ENCODE results near the gene TNNI3K.
A peak's percentile ranks its signal among the peaks of the same experiment; 100 is the strongest.

Gene TNNI3K

DNA sequence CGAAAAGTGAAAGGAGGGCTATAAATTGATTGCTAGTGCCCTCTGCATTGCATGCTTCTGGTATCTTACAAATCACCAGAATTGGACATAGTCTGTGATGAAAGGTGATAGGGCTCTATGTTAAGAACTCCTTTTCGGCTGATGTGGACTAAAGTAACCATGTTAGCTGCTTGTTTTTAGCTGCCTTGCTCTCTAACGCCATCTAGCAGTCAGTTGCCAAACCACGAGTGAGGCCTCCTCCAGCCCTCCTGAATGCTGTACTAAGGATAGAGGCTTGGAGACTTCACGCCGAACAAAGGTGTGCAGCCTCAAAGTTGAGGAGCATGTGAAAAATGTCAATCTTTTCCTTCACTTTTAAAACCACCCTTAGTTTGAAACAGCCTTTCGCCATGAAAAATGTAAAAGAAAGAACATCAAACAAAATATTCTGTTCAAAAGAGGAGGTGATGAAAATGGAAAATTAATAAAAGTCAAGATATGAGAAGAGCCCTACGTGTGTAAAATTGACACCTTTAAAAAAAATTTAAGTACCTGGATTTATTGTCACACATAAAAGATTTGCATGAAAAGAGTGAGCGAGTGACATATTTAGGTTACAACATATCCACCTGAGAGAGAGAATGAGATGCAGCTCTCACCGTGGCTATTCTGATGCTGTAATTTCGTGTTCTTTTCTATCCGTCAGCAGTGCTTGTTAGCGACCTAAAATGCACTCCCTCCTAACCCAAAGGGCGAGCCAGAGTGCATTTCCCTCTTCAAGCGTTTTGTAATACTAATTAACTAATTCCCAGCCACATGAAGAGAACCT lies 269.1 kb downstream of the TNNI3K start:
- Histone ChIP-seq H3K27me3 (ENCODE audit: insufficient read depth, insufficient read length) (no peaks in the 10 kb centered on the region), H3K4me3 (ENCODE audit: insufficient read length, low read depth) (no peak overlapping the region), H3K4me1 (ENCODE audit: insufficient read depth, insufficient read length) (no peaks in the 10 kb centered on the region), H3K36me3 (ENCODE audit: insufficient read depth, insufficient read length, low read length) (no peaks in the 10 kb centered on the region), H3K9me3 (ENCODE audit: insufficient read depth, low read length) (no peaks in the 10 kb centered on the region), H3K9ac (ENCODE audit: insufficient read length, low read depth) (no peak overlapping the region)
- no peak for TF ChIP-seq SUZ12 (IDR thresholded peaks at IDR 0.05; ENCODE audit: extremely low read depth, insufficient read depth, insufficient read length)
- no peak for TF ChIP-seq ZNF274 (IDR thresholded peaks at IDR 0.05; ENCODE audit: low read depth, low read length)
- TF ChIP-seq YY1 (IDR thresholded peaks at IDR 0.05; ENCODE audit: insufficient read depth, insufficient read length), result no peak
- peak; percentile 84 for DNase-seq (ENCODE audit: low read depth, low spot score)

DNA sequence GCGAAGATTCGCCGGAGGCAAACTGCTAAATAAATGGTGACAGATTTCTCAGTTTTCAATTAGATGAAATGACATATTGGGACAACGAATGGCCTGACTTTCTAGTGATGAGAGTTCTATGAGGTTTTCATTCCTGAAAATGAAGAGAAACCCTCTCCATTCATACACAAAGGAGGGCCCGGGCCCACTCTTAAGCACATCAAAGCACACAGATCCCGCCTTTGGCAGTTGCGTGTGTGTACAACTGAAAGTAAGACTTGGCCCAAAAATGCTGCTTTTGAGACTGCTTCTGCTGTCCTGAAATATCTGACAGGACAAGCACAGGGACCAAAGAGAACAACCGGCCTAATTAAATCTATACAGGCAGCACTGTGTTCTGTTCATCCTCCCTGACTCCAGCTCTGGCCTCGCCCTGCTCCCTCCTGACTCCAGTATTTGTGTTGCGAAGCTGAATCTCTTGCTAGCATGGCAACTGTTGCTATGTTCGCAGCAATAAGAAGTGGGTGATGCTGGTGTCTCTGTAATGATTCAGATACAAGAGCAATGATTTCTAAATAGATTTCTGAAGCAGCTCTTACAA lies 269.8 kb downstream of the TNNI3K start:
- no peaks in the 10 kb centered on the region for H3K4me1 ChIP-seq (ENCODE audit: insufficient read depth, insufficient read length)
- TF ChIP-seq SUZ12 (IDR thresholded peaks at IDR 0.05; ENCODE audit: extremely low read depth, insufficient read depth, insufficient read length) (no peak), YY1 (IDR thresholded peaks at IDR 0.05; ENCODE audit: insufficient read depth, insufficient read length) (no peak), ZNF274 (IDR thresholded peaks at IDR 0.05; ENCODE audit: low read depth, low read length) (no peak)
- no peaks in the 10 kb centered on the region for H3K36me3 ChIP-seq (ENCODE audit: insufficient read depth, insufficient read length, low read length)
- no peak overlapping the region for H3K4me3 ChIP-seq (ENCODE audit: insufficient read length, low read depth)
- no peak overlapping the region for H3K9ac ChIP-seq (ENCODE audit: insufficient read length, low read depth)
- no peaks in the 10 kb centered on the region for H3K9me3 ChIP-seq (ENCODE audit: insufficient read depth, low read length)
- no peaks in the 10 kb centered on the region for H3K27me3 ChIP-seq (ENCODE audit: insufficient read depth, insufficient read length)
- no peak for DNase-seq (ENCODE audit: low read depth, low spot score)

DNA sequence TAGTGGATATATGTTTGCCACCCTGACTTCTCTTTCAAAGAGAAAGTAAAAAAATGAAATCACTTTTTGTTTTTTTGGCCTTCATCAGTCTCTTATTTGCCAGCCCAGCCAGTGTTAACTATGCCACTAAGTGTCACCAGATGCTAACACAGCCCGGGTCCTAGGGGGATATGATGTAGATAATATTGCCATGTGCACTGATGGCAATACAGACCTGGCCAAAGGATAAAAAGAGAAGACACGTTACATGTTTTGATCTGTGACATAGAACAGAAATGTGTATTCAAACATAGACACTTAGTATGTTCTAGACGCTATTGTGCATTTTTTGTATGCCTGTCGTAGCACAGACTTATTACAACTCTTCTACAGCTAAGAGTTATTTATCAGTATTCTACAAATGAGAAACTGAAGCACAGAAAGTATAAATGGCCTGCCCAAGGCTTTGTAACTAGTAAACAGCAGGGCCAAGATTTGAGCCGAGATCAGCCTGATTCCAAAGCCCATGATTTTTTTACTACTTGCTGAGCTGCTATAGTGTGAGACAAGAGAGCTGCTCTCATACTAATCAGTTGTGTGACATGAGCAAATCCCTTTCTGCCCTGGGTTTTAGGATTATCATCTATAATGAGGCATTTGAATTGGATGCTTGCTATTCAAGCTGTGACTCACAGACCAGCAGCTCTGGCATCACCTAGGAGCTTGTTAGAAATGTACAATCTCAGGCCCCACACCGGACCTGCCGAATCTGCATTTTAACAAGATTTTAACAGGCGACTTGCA lies 270.9 kb downstream of the TNNI3K start:
- H3K4me1 ChIP-seq (ENCODE audit: insufficient read depth, insufficient read length), result no peaks in the 10 kb centered on the region
- H3K36me3 ChIP-seq (ENCODE audit: insufficient read depth, insufficient read length, low read length), result no peaks in the 10 kb centered on the region
- no peaks in the 10 kb centered on the region for H3K9me3 ChIP-seq (ENCODE audit: insufficient read depth, low read length)
- DNase-seq (ENCODE audit: low read depth, low spot score), result no peak
- TF ChIP-seq ZNF274 (IDR thresholded peaks at IDR 0.05; ENCODE audit: low read depth, low read length), result no peak
- TF ChIP-seq YY1 (IDR thresholded peaks at IDR 0.05; ENCODE audit: insufficient read depth, insufficient read length), result no peak
- H3K9ac ChIP-seq (ENCODE audit: insufficient read length, low read depth), result no peak overlapping the region
- no peaks in the 10 kb centered on the region for H3K27me3 ChIP-seq (ENCODE audit: insufficient read depth, insufficient read length)
- H3K4me3 ChIP-seq (ENCODE audit: insufficient read length, low read depth), result no peak overlapping the region

DNA sequence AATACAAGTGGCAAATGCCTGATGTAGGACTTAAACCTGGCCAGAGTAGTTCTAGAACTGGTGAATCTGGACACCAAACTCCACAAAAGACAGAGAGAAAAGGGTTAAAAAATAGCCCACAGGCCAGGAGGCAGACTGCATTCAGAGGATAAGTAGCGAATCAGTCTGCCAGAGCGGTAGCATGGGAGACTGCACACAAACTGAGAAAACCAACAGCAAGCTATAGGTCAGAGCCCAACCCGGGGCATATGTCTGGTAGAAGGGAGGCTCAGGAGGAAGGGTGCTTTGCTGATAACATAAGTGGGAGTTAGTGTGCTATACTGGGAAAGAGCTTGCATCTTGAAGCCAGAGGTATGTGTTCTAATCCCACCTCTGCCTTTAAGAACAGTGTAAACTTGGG lies 273.3 kb downstream of the TNNI3K start:
- H3K27me3 ChIP-seq (ENCODE audit: insufficient read depth, insufficient read length), result no peaks in the 10 kb centered on the region
- no peaks in the 10 kb centered on the region for H3K36me3 ChIP-seq (ENCODE audit: insufficient read depth, insufficient read length, low read length)
- no peak overlapping the region for H3K9ac ChIP-seq (ENCODE audit: insufficient read length, low read depth)
- H3K4me3 ChIP-seq (ENCODE audit: insufficient read length, low read depth), result no peak overlapping the region
- H3K4me1 ChIP-seq (ENCODE audit: insufficient read depth, insufficient read length), result no peaks in the 10 kb centered on the region
- TF ChIP-seq YY1 (IDR thresholded peaks at IDR 0.05; ENCODE audit: insufficient read depth, insufficient read length) (no peak), ZNF274 (IDR thresholded peaks at IDR 0.05; ENCODE audit: low read depth, low read length) (no peak), SUZ12 (IDR thresholded peaks at IDR 0.05; ENCODE audit: extremely low read depth, insufficient read depth, insufficient read length) (no peak)
- no peaks in the 10 kb centered on the region for H3K9me3 ChIP-seq (ENCODE audit: insufficient read depth, low read length)
- no peak for DNase-seq (ENCODE audit: low read depth, low spot score)

DNA sequence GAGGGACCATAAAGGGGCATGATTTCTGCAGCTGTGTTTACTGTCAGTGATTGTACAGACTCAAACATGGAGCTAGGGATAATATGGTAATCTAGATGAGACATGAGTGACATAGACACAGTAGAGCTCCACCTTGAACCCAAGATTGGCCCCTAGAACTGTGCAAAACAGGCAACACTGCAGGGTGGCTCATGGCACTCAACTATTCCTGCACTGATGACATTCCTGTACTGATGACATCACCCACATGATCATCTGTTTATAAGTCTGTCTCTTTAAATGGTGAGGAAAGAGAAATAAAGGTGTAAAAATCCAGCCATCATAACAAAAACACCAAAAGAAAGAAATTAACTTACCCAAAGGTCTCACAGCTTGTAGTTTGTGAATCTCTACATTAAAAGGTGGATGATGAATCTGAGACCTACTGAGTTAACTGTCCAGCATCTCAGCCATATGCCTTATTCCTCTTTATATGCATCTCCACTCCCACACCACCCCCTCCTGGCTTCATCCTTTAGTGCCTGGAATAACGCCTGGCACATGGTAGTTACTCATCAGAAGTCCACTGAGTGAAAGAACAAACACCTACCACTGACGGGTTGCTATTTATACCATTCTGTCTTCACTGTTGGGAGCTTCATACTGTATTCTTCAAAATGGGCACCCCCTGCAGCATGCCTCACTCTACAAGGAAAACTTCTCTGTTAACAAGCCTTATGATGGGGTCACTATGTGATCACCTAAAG lies 277.2 kb downstream of the TNNI3K start, which contains the start of gene LRRC53:
Gene LRRC53 (minus strand): TSS at position 442 of the 746 bp plus-strand sequence. CDS start 29,262 bp downstream, outside the sequence.
- H3K36me3 ChIP-seq (ENCODE audit: insufficient read depth, insufficient read length, low read length), result no peaks in the 10 kb centered on the region
- no peak for TF ChIP-seq YY1 (IDR thresholded peaks at IDR 0.05; ENCODE audit: insufficient read depth, insufficient read length)
- no peak for TF ChIP-seq ZNF274 (IDR thresholded peaks at IDR 0.05; ENCODE audit: low read depth, low read length)
- no peak within 1 kb of the TSS for H3K9ac ChIP-seq (ENCODE audit: insufficient read length, low read depth)
- H3K4me1 ChIP-seq (ENCODE audit: insufficient read depth, insufficient read length), result no peaks in the 10 kb centered on the region
- H3K27me3 ChIP-seq (ENCODE audit: insufficient read depth, insufficient read length), result no peaks in the 10 kb centered on the region
- no peak within 1 kb of the TSS for H3K4me3 ChIP-seq (ENCODE audit: insufficient read length, low read depth)
- no peak for DNase-seq (ENCODE audit: low read depth, low spot score)
- H3K9me3 ChIP-seq (ENCODE audit: insufficient read depth, low read length), result no peaks in the 10 kb centered on the region

DNA sequence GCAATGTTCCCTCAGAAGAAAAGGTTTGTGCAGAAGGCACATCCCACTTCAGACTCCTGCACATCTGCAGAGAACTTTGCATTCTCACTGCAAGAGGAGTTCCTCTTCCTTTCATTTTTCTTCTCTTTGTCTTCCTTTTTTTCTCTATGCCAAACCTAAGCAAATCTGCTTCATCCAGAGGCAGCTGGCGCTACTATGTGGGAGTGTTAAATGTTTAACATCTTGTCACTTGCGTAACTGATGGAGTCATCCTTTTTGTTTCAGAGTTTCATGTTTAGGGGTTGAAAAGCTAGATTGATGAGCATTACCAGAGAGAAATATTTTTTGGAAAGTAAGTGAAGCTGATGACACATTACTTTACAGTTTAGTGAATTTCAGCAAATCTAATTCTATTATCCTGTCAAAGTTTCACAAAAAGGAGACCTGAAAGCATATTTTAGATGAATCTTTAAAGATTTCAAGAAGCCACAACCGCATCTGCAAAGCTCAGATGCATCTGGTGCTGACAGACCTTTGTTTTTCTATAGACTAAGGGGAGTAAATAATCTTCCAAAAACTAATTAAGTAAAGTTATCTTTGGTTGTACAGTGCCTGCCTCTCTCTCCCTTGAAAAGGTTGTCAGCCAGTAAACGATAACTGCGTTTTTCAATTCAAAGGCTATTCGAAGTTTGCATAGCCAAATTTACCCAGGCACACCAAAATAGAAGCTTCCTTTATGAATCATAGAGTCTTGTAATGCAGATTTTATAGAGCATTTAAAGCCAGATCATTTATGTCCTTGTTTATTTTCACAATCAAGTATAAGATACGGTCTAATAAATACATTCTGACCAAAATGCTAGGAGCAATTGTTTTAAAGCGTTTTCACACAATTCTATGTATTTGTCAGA lies 278.5 kb downstream of the TNNI3K start:
- Histone ChIP-seq H3K9ac (ENCODE audit: insufficient read length, low read depth) (no peak overlapping the region), H3K36me3 (ENCODE audit: insufficient read depth, insufficient read length, low read length) (no peaks in the 10 kb centered on the region), H3K4me1 (ENCODE audit: insufficient read depth, insufficient read length) (no peaks in the 10 kb centered on the region), H3K9me3 (ENCODE audit: insufficient read depth, low read length) (no peaks in the 10 kb centered on the region), H3K4me3 (ENCODE audit: insufficient read length, low read depth) (no peak overlapping the region), H3K27me3 (ENCODE audit: insufficient read depth, insufficient read length) (no peaks in the 10 kb centered on the region)
- no peak for DNase-seq (ENCODE audit: low read depth, low spot score)
- TF ChIP-seq YY1 (IDR thresholded peaks at IDR 0.05; ENCODE audit: insufficient read depth, insufficient read length) (no peak), SUZ12 (IDR thresholded peaks at IDR 0.05; ENCODE audit: extremely low read depth, insufficient read depth, insufficient read length) (no peak), ZNF274 (IDR thresholded peaks at IDR 0.05; ENCODE audit: low read depth, low read length) (no peak)
